CD4-positive, alpha-beta T cell treated with Interferon alpha-2 for 1 hour (primary cell): ENCODE results near the gene BCAS3.

Experiments
- DNase-seq, 2 donors: peaks; one replicate each; pipeline ENCODE4 v3.0.0-alpha.2; 2020 to 2022

Gene BCAS3

GRCh38 chr17:61405686-61406536, 728.3 kb downstream of the BCAS3 start:
- DNase-seq, result no peak

GRCh38 chr17:61406537-61406845, 728.8 kb downstream of the BCAS3 start:
- DNase-seq, result no peak

GRCh38 chr17:61406971-61407911, 729.6 kb downstream of the BCAS3 start:
- DNase-seq, result no peak

GRCh38 chr17:61408151-61409041, 730.7 kb downstream of the BCAS3 start:
- DNase-seq, result no peak

- peak; percentile 32 to 41 for DNase-seq
These were observed 731.9 kb downstream of the BCAS3 start for GRCh38 chr17:61409301-61410112.

GRCh38 chr17:61410141-61411010, 732.7 kb downstream of the BCAS3 start:
- DNase-seq, result peak; percentile 70 to 81

GRCh38 chr17:61411011-61411260, 733.3 kb downstream of the BCAS3 start:
- DNase-seq, result no peak

- peak in 1 of 2 donors; percentile 38 for DNase-seq
These were observed 733.9 kb downstream of the BCAS3 start for GRCh38 chr17:61411261-61412142.

- peak; percentile 73 to 83 for DNase-seq
These were observed 734.6 kb downstream of the BCAS3 start for GRCh38 chr17:61412143-61412859.

- no peak for DNase-seq
These were observed 735.4 kb downstream of the BCAS3 start for GRCh38 chr17:61412860-61413660.

GRCh38 chr17:61413661-61414126, 736.0 kb downstream of the BCAS3 start:
- no peak for DNase-seq

- no peak for DNase-seq
These were observed 736.7 kb downstream of the BCAS3 start for GRCh38 chr17:61414141-61414935.

- DNase-seq, result no peak
These were observed 737.2 kb downstream of the BCAS3 start for GRCh38 chr17:61414936-61415251.

GRCh38 chr17:61415374-61416210, 737.9 kb downstream of the BCAS3 start:
- DNase-seq, result no peak

GRCh38 chr17:61416211-61416539, 738.5 kb downstream of the BCAS3 start:
- no peak for DNase-seq

GRCh38 chr17:61416540-61417363, 739.1 kb downstream of the BCAS3 start:
- peak; percentile 53 to 63 for DNase-seq
